Retina (tissue), 1 donor: ENCODE results near the gene LALBA.
"Not testable (repeated sequence)": the region's sequence is repeated elsewhere in the genome, so short reads cannot be mapped to it uniquely, and the experiment has no call there.

Experiments used
- DNase-seq: peaks from one replicate; pipeline ENCODE4 v3.0.0-alpha.2; 2016

LALBA gene

GRCh38 chr12:48569946-48570345 lies at the start of gene LALBA:
LALBA (minus strand) TSS chr12:48570046; CDS start chr12:48570020, 26 bp downstream.
- no peak for DNase-seq

DNA sequence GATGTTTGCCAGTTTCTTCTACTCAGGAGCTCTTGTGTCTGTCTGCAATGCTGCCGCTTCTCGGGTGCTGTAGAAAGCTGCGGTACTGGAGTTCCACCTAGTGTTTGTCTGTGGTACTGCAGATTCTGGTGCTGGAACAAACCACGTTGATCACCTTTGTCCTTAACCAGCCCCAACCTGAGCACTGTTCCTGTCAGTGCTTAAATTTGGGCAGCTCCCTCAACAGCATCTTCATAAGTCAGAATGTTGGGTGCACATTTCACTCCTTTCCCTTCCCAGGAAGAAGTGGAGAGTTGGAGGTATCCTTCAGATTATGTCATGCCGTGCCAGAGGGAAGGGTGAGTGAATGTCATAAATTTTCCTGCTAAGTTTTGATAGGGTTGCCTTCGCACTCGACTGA lies 48.7 kb upstream of the LALBA start:
- peak; percentile 83 for DNase-seq

GRCh38 chr12:48615681-48616080 lies 45.8 kb upstream of the LALBA start:
- no peak for DNase-seq

DNA sequence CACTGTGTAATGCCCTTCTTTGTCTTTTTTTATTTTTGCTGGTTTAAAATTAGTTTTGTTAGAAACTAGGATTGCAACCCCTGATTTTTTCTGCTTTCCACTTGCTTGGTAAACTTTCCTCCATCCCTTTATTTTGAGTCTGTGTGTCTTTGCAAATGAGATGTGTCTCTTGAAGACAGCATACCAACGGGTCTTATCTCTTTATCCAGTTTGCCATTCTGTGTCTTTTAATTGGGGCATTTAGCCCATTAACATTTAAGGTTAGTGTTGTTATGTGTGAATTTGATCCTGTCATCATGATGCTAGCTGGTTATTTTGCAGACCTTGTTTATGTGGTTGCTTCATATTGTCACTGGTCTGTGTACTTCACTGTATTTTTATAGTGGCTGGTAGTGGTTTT lies 43.5 kb upstream of the LALBA start:
- DNase-seq = no peak

GRCh38 chr12:48602192-48602989 lies 32.5 kb upstream of the LALBA start:
- DNase-seq = no peak

- DNase-seq = peak; percentile 1
These were observed 31.3 kb upstream of the LALBA start for GRCh38 chr12:48601013-48601756.

- DNase-seq = no peak
These were observed 30.7 kb upstream of the LALBA start for GRCh38 chr12:48600552-48600951.

GRCh38 chr12:48592591-48593086 lies 22.8 kb upstream of the LALBA start:
- DNase-seq = no peak

DNA sequence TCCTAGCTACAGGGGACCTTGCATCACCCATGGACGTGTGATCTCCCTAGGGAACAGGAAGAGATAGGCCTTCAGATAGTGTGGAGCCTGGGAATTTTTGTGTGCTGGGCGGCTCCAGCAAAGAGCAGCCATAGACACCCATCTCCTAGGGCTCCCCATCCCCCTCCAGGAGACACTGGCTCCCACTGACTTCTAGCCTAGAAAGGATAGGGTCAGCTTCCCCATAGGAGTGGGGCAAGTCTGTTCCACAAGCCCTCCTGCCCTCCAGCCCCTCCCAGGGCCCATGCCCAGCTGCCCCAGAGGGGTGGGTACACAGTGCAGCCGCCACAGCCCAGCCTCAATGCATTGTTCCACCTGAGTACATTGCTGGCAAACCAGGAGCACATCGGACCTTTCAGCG lies 16.5 kb upstream of the LALBA start:
- no peak for DNase-seq

DNA sequence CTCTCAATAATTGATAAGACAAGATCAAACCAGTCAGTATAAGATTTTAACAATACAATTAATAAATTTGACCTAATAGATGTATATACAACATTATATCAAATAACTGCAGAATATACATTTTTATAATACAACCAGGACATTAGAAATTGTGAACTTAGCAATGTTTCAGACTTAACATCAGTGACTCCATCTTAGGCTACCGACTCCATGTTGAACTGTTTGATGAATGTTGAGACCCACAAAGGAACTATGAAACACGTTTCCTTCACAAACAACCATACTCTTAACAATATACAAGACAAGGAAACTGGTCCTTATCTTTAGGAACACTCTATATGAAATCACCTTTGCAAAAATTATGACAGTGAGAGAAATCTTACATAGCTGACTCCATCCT lies 13.9 kb upstream of the LALBA start:
- no peak for DNase-seq

DNA sequence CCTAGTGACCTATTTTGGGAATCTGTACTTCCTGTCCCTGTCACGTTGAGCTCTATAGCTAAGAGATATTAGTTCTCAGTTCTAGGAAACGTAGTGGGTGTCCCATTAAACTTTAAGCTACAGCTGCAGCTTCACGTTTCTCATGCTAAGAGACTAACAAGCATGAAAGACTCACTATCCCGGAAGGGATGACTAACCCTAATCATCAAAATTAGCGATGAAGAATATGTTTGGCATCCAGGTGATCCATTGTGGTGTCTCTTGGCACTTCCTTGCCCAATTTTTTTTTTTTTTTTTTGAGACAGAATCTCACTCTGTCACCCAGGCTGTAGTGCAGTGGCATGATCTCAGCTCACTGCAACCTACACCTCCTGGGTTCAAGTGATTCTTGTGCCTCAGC lies 11.0 kb upstream of the LALBA start:
- DNase-seq = no peak

GRCh38 chr12:48572326-48572725 lies 2.5 kb upstream of the LALBA start:
- no peak for DNase-seq

DNA sequence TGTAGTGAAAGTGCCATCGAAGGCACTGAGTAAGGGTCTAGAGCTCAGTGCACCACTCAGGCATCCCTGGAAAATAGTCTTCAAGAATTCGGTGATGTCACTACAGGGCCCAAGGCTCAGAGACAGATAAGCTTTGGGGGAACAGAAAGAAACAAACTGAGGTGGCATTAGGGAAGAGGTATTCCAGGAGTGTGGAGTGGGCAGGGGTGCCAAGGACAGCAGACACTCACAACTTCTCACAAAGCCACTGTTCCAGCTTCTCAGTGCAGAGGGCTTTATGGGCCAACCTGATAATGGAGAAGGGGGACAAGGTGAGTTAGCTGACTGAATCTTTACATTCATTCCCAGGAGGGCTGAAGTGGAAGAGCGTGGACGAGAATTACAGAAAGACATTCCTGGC lies 2.1 kb downstream of the LALBA start:
- no peak for DNase-seq

- no peak for DNase-seq
These were observed 11.9 kb downstream of the LALBA start for GRCh38 chr12:48557919-48558318.

DNA sequence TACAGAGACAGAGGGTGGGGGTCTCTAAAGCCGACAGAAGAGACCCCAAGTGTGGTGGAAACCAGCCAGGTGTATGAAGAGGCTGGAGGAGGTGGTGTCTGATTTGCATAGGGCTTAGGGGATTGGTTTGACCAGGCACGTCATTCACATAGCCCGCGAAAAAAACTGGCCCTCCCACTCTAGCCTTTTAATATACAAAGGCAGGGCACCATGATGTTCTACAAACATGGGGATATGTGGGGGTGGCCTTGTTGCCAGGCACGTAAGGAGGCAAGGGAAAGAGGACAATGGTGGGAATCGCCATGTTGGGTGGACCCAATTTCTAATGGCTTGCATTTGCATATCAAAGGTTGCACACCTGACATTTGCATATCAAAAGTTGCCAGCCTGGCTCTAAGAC lies 13.2 kb downstream of the LALBA start:
- DNase-seq = no peak

DNA sequence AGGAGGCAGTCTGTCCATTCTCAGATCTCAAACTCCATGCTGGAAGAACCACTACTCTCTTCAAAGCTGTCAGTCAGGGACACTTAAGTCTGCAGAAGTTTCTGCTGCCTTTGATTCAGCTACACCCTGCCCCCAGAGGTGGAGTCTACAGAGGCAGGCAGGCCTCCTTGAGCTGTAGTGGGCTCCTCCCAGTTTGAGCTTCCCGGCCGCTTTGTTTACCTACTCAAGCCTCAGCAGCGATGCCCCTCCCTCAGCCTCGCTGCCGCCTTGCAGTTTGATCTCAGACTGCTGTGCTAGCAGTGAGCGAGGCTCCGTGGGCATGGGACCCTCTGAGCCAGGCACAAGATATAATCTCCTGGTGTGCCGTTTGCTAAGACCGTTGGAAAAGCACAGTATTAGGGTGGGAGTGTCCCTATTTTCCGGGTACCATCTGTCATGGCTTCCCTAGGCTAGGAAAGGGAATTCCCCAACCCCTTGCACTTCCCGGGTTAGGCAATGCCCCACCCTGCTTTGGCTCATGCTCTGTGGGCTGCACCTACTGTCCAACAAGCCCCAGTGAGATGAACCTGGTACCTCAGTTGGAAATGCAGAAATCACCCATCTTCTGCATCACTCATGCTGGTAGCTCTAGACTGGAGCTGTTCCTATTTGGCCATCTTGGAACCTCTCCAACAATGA lies 16.0 kb downstream of the LALBA start:
- DNase-seq = not testable (repeated sequence)

DNA sequence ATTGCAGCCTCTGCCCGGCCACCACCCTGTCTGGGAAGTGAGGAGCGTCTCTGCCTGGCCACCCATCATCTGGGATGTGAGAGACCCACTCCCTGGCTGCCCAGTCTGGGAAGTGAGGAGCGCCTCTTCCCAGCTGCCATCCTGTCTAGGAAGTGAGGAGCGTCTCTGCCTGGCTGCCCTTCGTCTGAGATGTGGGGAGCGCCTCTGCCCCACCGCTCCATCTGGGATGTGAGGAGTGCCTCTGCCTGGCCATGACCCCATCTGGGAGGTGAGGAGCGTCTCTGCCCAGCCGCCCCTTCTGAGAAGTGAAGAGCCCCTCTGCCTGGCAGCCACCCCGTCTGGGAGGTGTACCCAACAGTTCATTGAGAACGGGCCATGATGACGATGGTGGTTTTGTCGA lies 18.2 kb downstream of the LALBA start:
- not testable (repeated sequence) for DNase-seq

GRCh38 chr12:48547012-48547411 lies 22.8 kb downstream of the LALBA start:
- DNase-seq = not testable (repeated sequence)

GRCh38 chr12:48545833-48546469 lies 23.9 kb downstream of the LALBA start:
- DNase-seq = no peak

DNA sequence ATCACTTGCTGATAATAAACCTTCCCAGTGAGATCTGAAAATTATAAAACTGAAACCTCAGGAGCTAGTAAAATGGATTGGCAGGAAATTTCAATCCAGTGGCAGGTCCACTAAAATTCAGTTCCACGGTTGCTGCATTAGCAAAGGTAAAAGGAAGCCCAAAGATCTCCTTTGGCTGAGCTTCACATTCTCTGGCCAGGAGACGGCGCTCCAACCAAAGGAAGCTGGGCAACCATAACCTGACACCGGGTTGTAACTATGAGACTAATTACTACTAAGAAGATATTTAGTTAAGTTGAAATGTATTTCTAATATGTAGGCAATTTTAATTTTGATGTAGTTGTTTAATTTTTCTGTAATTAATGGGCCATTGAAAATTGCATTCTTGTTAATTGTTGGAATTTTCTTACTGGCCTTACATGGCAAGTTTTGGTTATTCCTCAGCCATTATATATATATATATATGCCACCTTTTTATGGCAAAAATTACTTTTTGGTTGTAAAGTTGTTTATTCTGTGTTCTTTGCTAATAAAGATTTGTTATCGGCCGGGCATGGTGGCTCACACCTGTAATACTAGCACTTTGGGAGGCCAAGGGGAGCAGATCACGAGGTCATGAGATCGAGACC lies 27.4 kb downstream of the LALBA start:
- no peak for DNase-seq

GRCh38 chr12:48536602-48537001 lies 33.2 kb downstream of the LALBA start:
- no peak for DNase-seq

GRCh38 chr12:48532601-48533000 lies 37.2 kb downstream of the LALBA start:
- DNase-seq = no peak
